Stimulated activated CD8-positive, alpha-beta memory T cell treated with anti-CD3 and anti-CD28 coated beads, Interleukin-7, amount 100 ng/mL, for 4 hours (primary cell): ENCODE results near the gene ZNF735.
"Not testable (repeated sequence)": the region's sequence is repeated elsewhere in the genome, so short reads cannot be mapped to it uniquely, and the experiment has no call there.

ENCODE experiments used
- DNase-seq, 2 donors: peaks; one replicate each; pipeline ENCODE4 v3.0.0-alpha.2; 2020; ENCODE audit warnings: low read depth in 2 of 2

The ZNF735 gene

GRCh38 chr7:64206903-64207302 is at the start of gene ZNF735:
ZNF735 (plus strand) TSS chr7:64207203; CDS start chr7:64207203, 0 bp downstream.
- DNase-seq = no peak

DNA sequence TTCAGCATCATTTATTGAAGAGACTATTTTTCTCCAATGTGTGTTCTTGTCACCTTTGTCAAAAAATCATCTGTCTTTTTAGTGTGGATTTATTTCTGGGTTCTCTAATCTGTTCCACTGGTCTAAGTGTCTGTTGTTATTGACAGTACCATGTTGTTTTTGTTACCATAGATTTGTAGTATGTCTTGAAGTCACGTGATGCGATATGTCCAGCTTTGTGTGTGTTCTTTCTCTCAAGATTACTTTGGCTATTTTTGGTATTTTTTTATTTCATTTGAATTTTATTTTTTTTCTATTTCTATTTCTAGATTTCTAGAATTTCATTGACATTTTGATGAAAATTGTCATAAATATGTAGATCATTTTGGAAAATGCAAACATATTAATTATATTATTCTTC is 36.0 kb upstream of the ZNF735 start:
- not testable (repeated sequence) for DNase-seq

GRCh38 chr7:64174328-64174727 is 32.7 kb upstream of the ZNF735 start:
- DNase-seq = no peak

GRCh38 chr7:64174941-64175340 is 32.1 kb upstream of the ZNF735 start:
- DNase-seq = no peak

DNA sequence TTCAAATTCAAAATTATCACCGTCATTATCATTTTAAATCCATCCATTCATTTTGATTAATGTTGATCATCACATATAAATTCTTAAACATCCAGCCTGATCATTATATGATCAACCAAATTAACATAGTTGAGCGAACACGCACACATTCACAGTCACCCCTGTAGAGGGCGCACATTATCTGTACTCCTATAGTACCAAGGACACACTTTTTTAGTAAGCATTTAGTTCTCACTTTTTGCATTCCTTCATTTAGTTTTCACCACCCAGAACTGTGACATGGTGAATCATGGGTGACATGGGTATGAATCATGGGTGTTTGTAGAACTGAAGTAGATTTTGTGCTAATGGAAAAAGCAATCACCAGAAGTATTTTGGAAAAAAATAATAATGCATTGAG is 26.0 kb upstream of the ZNF735 start:
- no peak for DNase-seq

DNA sequence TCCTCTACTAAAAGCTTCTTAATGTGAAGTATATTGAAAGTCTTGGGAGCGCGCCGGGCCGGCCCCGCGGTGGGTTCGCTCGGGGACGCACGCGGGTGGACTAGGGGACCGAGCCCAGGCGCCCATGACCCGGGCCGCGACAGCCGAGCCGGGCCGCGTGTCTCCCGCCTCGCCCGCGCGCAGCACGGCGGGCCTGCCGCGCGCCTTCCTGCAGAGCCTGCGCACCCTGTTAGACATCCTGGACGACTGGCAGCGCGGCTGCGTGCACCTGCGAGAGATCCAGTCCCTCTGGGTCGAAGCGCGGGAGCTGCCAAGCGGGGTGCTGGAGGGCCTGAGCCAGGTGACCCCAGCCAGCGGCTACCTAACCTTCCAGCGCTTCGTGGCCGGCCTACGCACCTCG is 25.4 kb upstream of the ZNF735 start:
- DNase-seq = no peak

DNA sequence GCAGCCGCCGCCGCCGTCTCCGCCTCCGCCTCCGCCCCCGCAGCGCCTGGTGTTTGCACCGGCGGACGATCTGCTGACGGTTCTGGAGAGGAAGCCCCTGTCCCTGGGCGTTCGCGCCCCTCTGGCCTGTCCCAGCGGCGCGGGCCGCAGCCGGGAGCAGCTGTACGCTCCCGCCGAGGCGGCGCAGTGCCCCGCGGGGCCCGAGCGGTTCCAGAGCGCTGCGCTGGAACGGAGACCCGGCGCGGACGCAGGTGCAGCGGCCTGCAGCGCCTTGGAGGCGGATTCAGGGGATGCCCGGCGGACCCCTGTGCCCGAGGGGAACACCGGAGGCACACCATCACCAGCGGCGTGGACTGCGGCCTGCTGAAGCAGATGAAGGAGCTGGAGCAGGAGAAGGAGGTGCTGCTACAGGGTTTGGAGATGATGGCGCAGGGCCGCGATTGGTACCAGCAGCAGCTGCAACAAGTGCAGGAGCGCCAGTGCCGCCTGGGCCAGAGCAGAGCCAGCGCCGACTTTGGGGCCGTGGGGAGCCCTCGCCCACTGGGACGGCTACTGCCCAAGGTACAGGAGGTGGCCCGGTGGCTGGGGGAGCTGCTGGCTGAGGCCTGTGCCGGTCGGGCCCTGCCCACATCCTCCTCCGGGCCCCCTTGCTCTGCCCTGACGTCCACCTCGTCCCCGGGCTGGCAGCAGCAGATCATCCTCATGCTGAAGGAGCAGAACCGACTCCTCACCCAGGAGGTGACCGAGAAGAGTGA is 24.8 kb upstream of the ZNF735 start:
- DNase-seq = no peak

DNA sequence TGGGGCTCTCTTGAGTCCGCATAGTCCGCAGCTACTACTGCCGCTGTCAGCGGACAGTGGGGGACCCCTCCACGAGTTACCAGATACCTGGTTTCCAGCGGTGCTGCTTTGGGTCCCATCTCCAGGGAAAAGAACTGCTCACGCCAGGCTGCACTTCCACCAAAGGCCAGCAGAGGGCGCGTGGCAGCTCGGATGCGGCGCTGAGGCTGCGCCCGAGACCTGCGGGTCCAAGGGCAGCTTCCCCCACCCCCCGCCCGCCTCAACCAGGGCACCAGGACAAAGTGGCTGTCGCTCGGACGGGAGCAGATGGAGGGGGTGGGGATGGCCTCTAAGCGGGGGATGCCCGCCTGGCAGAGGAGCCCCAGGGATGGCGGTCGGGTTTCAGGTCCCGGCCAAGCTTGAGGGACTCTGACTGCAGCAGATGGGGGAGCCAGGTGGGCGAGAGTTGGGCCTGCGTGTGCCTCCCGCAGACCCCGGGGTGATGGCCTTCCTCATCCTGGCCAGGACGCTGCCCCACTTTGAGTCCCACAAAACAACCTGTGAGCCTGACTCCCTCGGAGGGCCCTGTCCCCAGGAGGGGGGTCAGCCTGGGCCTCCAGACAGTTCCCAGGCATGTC is 23.8 kb upstream of the ZNF735 start:
- no peak for DNase-seq

DNA sequence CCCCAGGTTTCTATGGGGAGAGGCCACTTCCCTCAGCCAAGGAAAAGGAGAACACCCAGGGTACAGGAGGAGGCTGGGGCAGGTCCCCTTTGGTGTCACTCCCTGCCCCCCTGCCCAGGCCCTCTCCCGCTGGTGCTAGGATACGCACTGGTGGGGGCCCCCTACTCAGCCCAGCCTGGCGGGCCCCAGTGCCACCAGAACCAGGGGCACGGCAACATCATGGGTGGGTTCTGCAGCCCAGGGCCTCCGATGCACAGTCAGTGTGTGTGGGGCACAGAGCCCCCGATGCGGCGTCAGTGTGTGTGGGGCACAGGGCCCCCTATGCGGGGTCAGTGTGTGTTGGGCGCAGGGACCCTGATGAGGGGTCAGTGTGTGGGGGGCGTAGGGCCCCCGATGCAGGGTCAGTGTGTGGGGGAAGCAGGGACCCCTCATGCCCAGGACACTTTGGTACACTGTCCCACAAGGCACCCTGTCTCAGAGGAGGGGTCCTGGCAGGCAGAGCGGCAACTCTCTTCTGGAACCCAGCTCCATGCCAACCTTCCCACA is 23.1 kb upstream of the ZNF735 start:
- no peak for DNase-seq

DNA sequence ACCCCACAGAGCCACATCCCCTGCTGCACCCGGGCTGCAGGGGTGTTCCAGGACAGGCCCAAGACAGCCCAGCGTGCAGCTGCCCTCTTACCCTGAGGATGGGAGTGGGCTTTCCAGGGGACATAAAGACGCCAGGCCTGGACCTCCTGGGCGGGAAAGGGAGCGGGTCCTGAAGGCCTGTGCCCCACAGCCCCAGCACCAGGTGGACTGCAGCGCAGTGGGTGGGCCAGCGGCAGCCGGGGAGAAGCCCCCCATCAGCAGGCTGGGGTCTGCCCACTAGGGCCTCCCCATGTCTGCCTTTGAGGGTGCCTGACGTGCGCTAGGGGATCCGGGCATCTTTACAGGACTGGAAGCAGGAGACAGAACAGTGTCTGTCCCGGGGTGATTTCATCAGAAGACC is 22.6 kb upstream of the ZNF735 start:
- no peak for DNase-seq

DNA sequence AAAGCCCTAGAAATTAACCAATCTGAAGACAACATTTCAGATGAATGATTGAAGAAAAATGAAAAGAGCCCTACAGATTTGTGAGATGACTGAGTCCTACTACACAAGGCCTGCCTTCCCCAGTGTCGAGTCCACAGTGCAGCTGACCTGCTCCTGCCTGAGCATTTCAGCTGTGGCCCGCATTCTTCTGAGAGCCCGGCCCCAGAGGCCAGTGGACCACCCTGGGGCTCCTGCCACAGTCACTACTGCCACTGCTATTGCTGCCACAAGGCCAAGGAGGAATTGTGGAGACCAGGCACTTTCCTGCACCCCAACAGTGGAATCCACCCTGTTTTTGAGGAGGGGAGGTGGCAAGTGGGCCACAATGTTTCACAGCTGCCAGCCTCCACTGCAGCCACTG is 19.6 kb upstream of the ZNF735 start:
- DNase-seq = no peak

GRCh38 chr7:64192148-64192704 is 14.8 kb upstream of the ZNF735 start:
- DNase-seq = no peak

- no peak for DNase-seq
Measured at GRCh38 chr7:64192775-64193174, 14.2 kb upstream of the ZNF735 start.

DNA sequence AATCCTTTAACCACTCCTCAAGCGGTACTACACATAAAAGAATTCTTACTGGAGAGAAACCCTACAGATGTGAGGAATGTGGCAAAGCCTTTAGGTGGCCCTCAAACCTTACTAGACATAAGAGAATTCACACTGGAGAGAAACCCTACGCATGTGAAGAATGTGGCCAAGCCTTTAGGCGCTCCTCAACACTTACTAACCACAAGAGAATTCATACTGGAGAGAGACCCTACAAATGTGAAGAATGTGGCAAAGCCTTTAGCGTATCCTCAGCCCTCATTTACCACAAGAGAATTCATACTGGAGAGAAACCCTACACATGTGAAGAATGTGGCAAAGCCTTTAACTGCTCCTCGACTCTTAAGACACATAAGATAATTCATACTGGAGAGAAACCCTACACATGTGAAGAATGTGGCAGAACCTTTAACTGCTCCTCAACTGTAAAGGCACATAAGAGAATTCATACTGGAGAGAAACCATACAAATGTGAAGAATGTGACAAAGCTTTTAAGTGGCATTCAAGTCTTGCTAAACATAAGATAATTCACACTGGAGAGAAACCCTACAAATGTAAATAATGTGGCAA is 12.8 kb downstream of the ZNF735 start:
- DNase-seq = not testable (repeated sequence)

- no peak for DNase-seq
Measured at GRCh38 chr7:64223366-64223765, 16.4 kb downstream of the ZNF735 start.

- not testable (repeated sequence) for DNase-seq
Measured at GRCh38 chr7:64228174-64228573, 21.2 kb downstream of the ZNF735 start, which contains the start of gene ZNF679. ZNF679 (plus strand) TSS chr7:64228474; CDS start chr7:64249118, 20,644 bp downstream.

DNA sequence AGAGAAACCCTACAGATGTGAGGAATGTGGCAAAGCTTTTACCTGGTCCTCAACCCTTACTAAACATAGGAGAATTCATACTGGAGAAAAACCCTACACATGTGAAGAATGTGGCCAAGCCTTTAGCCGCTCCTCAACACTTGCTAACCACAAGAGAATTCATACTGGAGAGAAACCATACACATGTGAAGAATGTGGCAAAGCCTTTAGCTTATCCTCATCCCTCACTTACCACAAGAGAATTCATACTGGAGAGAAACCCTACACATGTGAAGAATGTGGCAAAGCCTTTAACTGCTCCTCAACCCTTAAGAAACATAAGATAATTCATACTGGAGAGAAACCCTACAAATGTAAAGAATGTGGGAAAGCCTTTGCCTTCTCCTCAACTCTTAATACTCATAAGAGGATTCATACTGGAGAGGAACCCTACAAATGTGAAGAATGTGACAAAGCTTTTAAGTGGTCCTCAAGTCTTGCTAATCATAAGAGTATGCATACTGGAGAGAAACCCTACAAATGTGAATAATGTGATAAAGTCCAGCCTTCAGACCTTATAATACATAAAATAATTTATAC is 59.4 kb downstream of the ZNF735 start:
- no peak for DNase-seq
